Activated CD8-positive, alpha-beta T cell treated with anti-CD3 and anti-CD28 coated beads for 36 hours (primary cell): Measurements from ENCODE around the gene USP21. TPM values are rescaled to one million over a fixed set of nuclear protein-coding genes. Genes with fewer than 3 reads are reported as not detected.

Experiments used
- ATAC-seq: fragments of 200-7000 bp; cut with Tn5 transposase; one replicate; pipeline ENCODE4 v1.10.0; 2021; ENCODE audit warnings: mild to moderate bottlenecking, moderate library complexity
- CTCF ChIA-PET: fragments of 350-600 bp; sonication (Branson Sonifier 250); formaldehyde crosslinking; loops from one replicate; lab custom pipeline; 2021; ENCODE audit warnings: antibody characterized with exemption; lab: Charles Lee
- POLR2A ChIA-PET: fragments of 350-600 bp; sonication (Branson Sonifier 250); formaldehyde crosslinking; loops from one replicate; lab custom pipeline; 2021; ENCODE audit warnings: antibody characterized with exemption; lab: Charles Lee
- DNase-seq: peaks from one replicate; pipeline ENCODE4 v3.0.0-alpha.2; 2020
- H3K27ac Mint-ChIP-seq: one replicate; pipeline ENCODE4 v1.8.0; 2021; ENCODE audit warnings: mild to moderate bottlenecking, mixed read lengths
- H3K27me3 Mint-ChIP-seq: one replicate; pipeline ENCODE4 v1.8.0; 2021; ENCODE audit warnings: mixed read lengths
- H3K36me3 Mint-ChIP-seq: one replicate; pipeline ENCODE4 v1.8.0; 2021; ENCODE audit warnings: low read depth, mixed read lengths
- H3K4me1 Mint-ChIP-seq: one replicate; pipeline ENCODE4 v1.8.0; 2021; ENCODE audit warnings: low read depth, mixed read lengths
- H3K4me3 Mint-ChIP-seq: one replicate; pipeline ENCODE4 v1.8.0; 2021; ENCODE audit warnings: mild to moderate bottlenecking, moderate library complexity, mixed read lengths
- H3K9me3 Mint-ChIP-seq: one replicate; pipeline ENCODE4 v1.8.0; 2021; ENCODE audit warnings: mixed read lengths
- intact Hi-C: fragments of 100-400 bp; cut with micrococcal nuclease; formaldehyde crosslinking; loops from one replicate; pipeline ENCODE4 v1.10.0; 2022
- total RNA-seq, 2 experiments: library from RNA; stranded (reverse); gene quantifications; one replicate each; pipeline ENCODE4 v1.2.3, GENCODE V29; 2021
- TF ChIP-seq, protein P1 (sequence below): fragments of 200-600 bp; IDR thresholded peaks from one replicate; pipeline ENCODE4 v1.8.0; 2022; ENCODE audit warnings: antibody characterized with exemption, mild to moderate bottlenecking

The USP21 gene
- total RNA-seq, 2 experiments from 2014 or later = 24.4 to 26.7 TPM

DNA sequence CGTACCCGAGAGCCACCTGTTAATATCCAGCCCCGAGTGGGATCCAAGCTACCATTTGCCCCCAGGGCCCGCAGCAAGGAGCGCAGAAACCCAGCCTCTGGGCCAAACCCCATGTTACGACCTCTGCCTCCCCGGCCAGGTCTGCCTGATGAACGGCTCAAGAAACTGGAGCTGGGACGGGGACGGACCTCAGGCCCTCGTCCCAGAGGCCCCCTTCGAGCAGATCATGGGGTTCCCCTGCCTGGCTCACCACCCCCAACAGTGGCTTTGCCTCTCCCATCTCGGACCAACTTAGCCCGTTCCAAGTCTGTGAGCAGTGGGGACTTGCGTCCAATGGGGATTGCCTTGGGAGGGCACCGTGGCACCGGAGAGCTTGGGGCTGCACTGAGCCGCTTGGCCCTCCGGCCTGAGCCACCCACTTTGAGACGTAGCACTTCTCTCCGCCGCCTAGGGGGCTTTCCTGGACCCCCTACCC, 1.4 kb downstream of the USP21 start:
- intact Hi-C loops = no loop called here
- no peak overlapping the region for H3K27ac Mint-ChIP-seq
- H3K36me3 Mint-ChIP-seq = peaks cover 30% of the 10 kb centered on the region
- DNase-seq = no peak
- ChIA-PET POLR2A (interaction anchor here (1.0 to 1.3 kb wide), 3 partner anchors 16 to 41 kb away, joined by 3 to 5 read pairs (median 5); partner anchors contain the start of genes B4GALT3 and NDUFS2), CTCF (interaction anchor here (1.8 kb wide), 1 partner anchor 66 kb away, joined by 7 read pairs; the partner anchor contains the start of gene TOMM40L)
- ATAC-seq = no peak
- TF ChIP-seq, protein P1, sequence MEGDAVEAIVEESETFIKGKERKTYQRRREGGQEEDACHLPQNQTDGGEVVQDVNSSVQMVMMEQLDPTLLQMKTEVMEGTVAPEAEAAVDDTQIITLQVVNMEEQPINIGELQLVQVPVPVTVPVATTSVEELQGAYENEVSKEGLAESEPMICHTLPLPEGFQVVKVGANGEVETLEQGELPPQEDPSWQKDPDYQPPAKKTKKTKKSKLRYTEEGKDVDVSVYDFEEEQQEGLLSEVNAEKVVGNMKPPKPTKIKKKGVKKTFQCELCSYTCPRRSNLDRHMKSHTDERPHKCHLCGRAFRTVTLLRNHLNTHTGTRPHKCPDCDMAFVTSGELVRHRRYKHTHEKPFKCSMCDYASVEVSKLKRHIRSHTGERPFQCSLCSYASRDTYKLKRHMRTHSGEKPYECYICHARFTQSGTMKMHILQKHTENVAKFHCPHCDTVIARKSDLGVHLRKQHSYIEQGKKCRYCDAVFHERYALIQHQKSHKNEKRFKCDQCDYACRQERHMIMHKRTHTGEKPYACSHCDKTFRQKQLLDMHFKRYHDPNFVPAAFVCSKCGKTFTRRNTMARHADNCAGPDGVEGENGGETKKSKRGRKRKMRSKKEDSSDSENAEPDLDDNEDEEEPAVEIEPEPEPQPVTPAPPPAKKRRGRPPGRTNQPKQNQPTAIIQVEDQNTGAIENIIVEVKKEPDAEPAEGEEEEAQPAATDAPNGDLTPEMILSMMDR = no peak
- H3K9me3 Mint-ChIP-seq = no peaks in the 10 kb centered on the region
- peak overlapping the region; percentile 80 for H3K4me3 Mint-ChIP-seq
- no peaks in the 10 kb centered on the region for H3K27me3 Mint-ChIP-seq
- H3K4me1 Mint-ChIP-seq = peaks cover 61% of the 10 kb centered on the region

DNA sequence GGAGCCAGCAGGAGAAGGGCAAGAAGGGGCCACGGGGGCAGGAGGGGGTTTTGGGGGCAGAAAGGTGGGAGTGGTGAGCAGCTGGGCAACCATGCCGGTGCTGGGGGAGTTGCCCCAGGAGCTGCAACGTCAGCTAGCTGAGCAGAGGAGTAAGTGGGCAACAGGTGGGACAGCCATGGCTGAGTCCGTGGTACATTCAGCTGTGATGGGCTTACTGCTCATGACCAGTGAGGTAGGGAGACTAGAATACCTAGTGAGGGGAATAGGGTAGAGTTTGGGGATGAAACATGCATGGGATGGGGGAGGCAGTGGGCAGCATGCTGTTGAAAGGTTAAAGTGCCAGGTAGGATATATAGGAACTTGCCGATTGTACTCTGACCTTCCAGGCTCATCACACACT, 2.4 kb downstream of the USP21 start:
- POLR2A ChIA-PET = interaction anchor here (0.7 to 1.2 kb wide), 5 partner anchors 19 to 117 kb away, joined by 3 read pairs; partner anchors contain the start of gene NDUFS2

DNA sequence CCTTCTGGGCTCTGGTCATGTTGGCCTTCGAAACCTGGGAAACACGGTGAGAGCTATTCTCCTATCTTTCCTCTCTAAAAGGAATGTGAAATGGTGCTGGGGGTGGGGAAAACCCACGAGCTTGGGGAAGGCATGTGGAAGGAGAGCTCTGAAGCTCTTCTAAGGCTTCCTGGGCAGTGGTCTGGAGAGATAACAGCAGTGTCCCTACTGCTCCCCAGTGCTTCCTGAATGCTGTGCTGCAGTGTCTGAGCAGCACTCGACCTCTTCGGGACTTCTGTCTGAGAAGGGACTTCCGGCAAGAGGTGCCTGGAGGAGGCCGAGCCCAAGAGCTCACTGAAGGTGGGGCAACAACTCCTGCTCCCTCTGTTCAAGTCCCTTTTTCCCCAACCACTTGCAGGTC, 2.8 kb downstream of the USP21 start:
- peaks cover 60% of the 10 kb centered on the region for H3K4me1 Mint-ChIP-seq
- H3K4me3 Mint-ChIP-seq = peak overlapping the region; percentile 3

More for the DNA sequence above, 2.4 kb downstream of the USP21 start:
- peaks cover 58% of the 10 kb centered on the region for H3K4me1 Mint-ChIP-seq
- H3K27me3 Mint-ChIP-seq = no peaks in the 10 kb centered on the region
- DNase-seq = no peak
- intact Hi-C loops = no loop called here
- no peaks in the 10 kb centered on the region for H3K9me3 Mint-ChIP-seq
- CTCF ChIA-PET = interaction anchor here (1.6 to 1.8 kb wide), 2 partner anchors 65 to 129 kb away, joined by 3 to 7 read pairs; partner anchors contain the start of gene TOMM40L
- TF ChIP-seq, protein P1 = no peak
- H3K36me3 Mint-ChIP-seq = peaks cover 30% of the 10 kb centered on the region
- ATAC-seq = no peak
- H3K27ac Mint-ChIP-seq = no peak overlapping the region
- H3K4me3 Mint-ChIP-seq = peak overlapping the region; percentile 3

DNA sequence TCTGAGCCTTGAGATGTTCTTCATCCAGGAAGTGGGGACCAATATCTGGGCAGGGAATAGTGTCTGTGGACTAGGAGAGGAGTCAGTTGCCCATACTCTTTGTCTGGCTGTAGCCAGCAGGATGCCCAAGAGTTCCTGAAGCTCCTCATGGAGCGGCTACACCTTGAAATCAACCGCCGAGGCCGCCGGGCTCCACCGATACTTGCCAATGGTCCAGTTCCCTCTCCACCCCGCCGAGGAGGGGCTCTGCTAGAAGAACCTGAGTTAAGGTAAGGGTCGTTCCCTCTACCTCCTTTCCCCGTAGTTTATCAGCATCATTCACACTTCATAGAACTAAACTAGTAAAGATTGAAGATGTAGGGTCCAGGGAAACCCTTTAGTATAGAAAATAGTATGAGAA, 3.5 kb downstream of the USP21 start:
- TF ChIP-seq, protein P1 = no peak
- Mint-ChIP-seq H3K36me3 (peaks cover 24% of the 10 kb centered on the region), H3K9me3 (no peaks in the 10 kb centered on the region), H3K27me3 (no peaks in the 10 kb centered on the region), H3K4me1 (peaks cover 65% of the 10 kb centered on the region), H3K4me3 (no peak overlapping the region), H3K27ac (no peak overlapping the region)
- ATAC-seq (no peak), DNase-seq (no peak)
- POLR2A ChIA-PET = interaction anchor here (0.9 to 6.5 kb wide), 3 partner anchors 13 to 96 kb away, joined by 3 to 46 read pairs (median 4); partner anchors contain the start of genes B4GALT3 and PCP4L1
- intact Hi-C loops = no loop called here
- CTCF ChIA-PET = interaction anchor here (1.6 to 1.8 kb wide), 3 partner anchors 45 to 128 kb away, joined by 3 to 7 read pairs (median 4); partner anchors contain the start of genes NIT1, PFDN2 and TOMM40L

More for the DNA sequence above, 2.8 kb downstream of the USP21 start:
- no peaks in the 10 kb centered on the region for H3K27me3 Mint-ChIP-seq
- ChIA-PET POLR2A (interaction anchor here (0.7 to 1.2 kb wide), 6 partner anchors 20 to 117 kb away, joined by 3 to 4 read pairs (median 3); partner anchors contain the start of genes NDUFS2 and PCP4L1), CTCF (interaction anchor here (1.6 to 1.8 kb wide), 3 partner anchors 44 to 129 kb away, joined by 3 to 7 read pairs (median 4); partner anchors contain the start of genes NIT1, PFDN2 and TOMM40L)
- H3K36me3 Mint-ChIP-seq = peaks cover 27% of the 10 kb centered on the region
- ATAC-seq (no peak), DNase-seq (no peak)
- peak overlapping the region; percentile 9 for H3K27ac Mint-ChIP-seq
- intact Hi-C loops = no loop called here
- H3K9me3 Mint-ChIP-seq = no peaks in the 10 kb centered on the region
- TF ChIP-seq, protein P1 = no peak

DNA sequence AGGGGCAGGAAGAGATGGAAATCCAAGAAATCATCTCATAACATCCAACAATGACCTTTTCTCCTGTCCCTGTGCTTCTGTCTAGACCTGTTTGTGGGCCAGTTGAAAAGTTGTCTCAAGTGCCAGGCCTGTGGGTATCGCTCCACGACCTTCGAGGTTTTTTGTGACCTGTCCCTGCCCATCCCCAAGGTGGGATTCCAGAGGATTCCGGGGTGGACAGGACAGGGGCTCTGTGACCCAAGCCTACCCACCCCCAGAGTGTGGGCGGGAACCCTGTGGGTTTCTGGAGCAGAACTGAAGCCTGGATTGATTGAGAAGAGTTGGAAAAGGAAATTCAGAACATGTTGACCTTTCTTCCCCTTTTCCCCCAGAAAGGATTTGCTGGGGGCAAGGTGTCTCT, 4.5 kb downstream of the USP21 start:
- ATAC-seq (no peak), DNase-seq (no peak)
- no peaks in the 10 kb centered on the region for H3K9me3 Mint-ChIP-seq
- H3K36me3 Mint-ChIP-seq = peaks cover 21% of the 10 kb centered on the region
- H3K4me1 Mint-ChIP-seq = peaks cover 64% of the 10 kb centered on the region
- intact Hi-C loops = no loop called here
- H3K27ac Mint-ChIP-seq = peak overlapping the region; percentile 1
- CTCF ChIA-PET = interaction anchor here (1.8 to 2.9 kb wide), 3 partner anchors 10 to 46 kb away, joined by 4 to 50 read pairs (median 16); partner anchors contain the start of genes NIT1, PFDN2 and UFC1
- H3K27me3 Mint-ChIP-seq = no peaks in the 10 kb centered on the region
- TF ChIP-seq, protein P1 = no peak
- H3K4me3 Mint-ChIP-seq = no peak overlapping the region
- POLR2A ChIA-PET = interaction anchor here (0.8 to 6.5 kb wide), 3 partner anchors 9 to 45 kb away, joined by 3 to 46 read pairs (median 34); partner anchors contain the start of genes B4GALT3 and UFC1
